Daoy (cell line): Measurements from ENCODE around the gene MORC2. TPM values are rescaled to one million over a fixed set of nuclear protein-coding genes. Genes with fewer than 3 reads are reported as not detected.

Experiments
- DNase-seq: peaks from one replicate; pipeline ENCODE4 v3.0.0-alpha.2; 2015; ENCODE audit warnings: low read depth
- total RNA-seq: library from RNA; depleted of rRNA; stranded (reverse); fragments of >200 nt; shearing (Covaris generic); gene quantifications from 2 replicates; pipeline ENCODE4 v1.2.3, GENCODE V29; 2014; rRNA removed

The MORC2 gene
- 12.6 and 13.4 TPM in 2 replicates for total RNA-seq

GRCh38 chr22:30968015-30968923, at the start of gene MORC2:
MORC2 (minus strand) TSS chr22:30968774; CDS start chr22:30967889, 885 bp downstream.
- peak; percentile 57 for DNase-seq

DNA sequence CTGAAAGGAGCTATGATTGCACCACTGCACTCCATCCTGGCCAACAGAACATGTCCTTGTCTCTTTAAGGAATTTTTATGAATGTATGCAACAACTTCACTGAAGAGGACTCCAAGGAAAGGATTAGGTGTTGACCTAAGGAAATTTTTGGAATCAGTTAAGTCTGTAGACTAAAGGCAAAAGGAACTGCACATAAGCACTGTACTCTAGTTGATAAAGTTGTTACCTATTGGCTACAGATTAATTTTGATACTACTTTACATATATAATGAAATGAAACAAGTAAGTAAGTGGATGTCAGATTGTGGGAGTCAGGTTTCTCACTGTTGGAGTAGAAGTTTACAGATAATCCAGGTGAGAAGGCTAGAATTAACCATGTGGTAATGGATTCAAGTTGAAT, 37.0 kb upstream of the MORC2 start:
- no peak for DNase-seq

DNA sequence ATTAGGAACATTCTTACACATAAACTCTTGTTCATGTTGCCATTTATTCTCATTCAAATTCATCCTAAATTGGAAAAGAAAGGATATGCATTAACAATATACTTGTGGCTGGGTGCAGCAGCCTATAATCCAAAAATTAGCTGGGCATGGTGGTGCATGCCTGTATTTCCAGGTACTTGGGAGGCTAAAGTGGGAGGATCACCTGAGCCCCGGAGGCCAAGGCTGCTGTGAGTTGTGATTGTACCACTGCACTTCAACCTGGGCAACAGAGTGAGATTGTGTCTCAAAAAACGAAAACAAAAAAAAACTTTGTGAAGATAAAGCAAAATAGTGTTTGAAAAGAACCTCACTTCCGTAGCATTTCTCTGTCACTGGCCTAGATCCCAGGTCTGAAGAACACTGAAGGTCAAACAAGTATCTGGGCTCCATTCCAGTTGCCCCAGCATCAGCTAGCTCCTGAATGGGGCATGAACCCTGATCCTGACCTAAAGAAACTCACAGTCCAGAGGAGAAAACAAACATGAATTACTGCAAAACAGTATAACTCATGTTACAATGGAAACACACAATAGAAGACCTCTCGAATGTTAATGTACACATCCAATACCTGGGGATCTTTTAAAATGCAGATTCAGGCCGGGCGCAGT, 32.7 kb upstream of the MORC2 start:
- DNase-seq: no peak

DNA sequence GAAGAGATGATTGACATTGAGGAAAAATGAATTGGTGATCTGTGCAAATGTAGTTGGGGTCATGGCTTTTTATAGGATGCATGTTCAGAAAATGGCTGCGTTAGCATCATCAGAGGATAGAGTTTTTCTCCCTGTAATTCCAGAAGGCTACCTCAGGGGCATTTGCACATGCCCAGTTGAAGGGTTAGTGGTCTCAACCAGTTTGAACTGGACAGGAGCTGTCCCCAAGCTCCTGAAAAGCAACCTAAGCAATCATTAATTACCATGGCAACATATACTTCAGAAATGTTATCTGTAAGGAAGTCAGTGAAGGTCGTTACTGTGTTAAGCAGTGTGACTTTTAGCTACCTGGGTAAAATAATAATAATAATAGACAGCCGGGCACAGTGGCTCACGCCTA, 29.8 kb upstream of the MORC2 start:
- DNase-seq: no peak

DNA sequence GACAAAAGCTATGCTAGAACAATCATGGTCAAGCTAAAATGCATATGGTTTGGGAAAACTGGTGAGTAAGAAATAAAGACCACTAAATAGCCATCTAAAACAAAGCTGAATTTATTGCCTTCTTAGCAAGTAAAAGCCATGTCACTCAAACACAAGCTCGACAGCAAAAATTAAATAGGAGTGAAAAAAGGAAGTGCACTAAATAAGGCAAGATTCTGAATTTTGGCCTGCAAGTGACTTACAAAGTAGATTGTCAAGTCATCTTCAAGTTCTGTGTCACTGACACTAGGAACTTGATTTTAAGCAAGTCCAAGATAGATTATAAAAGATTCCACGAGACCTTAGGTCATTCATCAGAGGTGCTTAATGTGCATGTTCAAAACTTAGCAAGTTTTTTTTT, 27.9 kb upstream of the MORC2 start:
- DNase-seq: no peak

DNA sequence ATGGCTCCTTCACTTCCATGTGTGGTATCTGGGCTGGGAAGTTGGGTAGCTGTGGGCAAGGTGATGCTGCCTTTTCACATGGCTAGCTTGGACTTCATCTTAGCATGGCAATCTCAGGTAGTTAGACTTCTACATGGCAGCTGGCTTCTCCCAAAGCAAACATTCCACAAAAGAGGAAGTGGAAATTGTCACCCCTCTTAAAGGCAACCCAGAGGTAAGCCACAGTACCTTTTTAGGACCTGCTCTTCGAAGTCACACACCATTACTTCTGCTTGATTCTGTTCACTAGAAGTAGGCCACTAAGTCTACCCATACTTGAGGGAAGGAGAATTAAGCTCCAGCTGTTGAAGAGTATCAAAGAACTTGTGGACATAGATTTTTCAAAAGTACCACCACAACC, 26.4 kb upstream of the MORC2 start:
- no peak for DNase-seq

DNA sequence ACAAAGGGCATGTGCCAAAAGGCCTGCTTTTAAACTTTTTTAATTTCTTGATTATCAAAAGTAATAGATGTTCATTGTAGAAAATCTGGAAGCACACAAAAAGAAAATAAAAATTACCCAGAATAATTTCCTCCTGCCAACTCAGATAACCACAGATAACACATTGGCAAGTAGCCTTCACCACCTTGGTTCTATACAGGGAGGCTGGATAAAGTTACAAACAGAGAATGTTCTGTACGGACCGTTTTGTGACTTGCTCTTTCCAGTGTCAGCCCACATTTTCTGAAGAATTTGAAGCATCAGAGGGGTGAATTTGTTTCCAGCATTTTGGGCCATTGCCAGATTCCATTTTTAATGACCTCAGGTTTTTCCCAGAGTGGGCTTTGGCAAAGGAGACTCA, 24.0 kb upstream of the MORC2 start:
- no peak for DNase-seq

GRCh38 chr22:30990690-30991089, 22.1 kb upstream of the MORC2 start:
- DNase-seq: no peak

- no peak for DNase-seq
Observed at GRCh38 chr22:30989474-30989873, 20.9 kb upstream of the MORC2 start.

GRCh38 chr22:30985561-30986208, 17.1 kb upstream of the MORC2 start:
- no peak for DNase-seq

GRCh38 chr22:30984317-30984716, 15.7 kb upstream of the MORC2 start:
- DNase-seq: no peak

DNA sequence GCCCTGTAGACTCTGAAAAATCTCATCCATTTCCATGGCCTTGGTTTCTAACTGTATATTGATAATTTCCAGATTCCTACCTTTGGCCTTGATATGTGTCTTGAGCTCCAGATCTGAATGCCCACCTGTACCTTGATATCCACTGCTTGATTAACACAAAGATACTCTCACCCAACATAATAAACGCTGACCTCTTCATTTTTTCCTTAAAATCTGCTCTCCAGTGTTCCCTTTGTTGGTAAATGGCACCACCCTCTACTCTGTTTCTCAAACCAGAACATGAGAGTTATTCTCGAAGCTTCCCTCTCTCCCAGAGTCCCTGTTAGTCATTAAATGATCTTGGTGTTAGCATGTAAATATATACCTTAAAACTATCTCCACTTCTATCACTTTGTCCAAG, 13.9 kb upstream of the MORC2 start:
- no peak for DNase-seq

DNA sequence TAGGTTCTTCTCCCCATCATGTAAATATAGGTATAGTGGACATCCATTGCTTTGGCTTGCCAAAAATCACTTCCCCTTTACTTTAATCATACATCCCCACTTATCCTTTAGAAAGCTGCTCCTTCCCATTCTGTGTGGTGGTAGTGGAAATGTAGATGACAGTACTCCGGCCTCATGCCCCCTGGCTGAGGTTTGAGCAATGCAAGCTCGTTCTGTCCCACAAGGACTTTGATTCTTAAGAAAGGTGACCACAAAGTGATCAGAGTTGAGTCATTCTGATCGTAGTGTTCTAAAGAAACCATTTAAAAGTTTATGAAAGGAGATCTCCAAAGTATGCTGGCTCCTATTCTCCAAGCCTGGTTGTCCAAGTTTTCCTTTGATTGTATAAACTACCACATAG, 11.4 kb upstream of the MORC2 start:
- DNase-seq: no peak

DNA sequence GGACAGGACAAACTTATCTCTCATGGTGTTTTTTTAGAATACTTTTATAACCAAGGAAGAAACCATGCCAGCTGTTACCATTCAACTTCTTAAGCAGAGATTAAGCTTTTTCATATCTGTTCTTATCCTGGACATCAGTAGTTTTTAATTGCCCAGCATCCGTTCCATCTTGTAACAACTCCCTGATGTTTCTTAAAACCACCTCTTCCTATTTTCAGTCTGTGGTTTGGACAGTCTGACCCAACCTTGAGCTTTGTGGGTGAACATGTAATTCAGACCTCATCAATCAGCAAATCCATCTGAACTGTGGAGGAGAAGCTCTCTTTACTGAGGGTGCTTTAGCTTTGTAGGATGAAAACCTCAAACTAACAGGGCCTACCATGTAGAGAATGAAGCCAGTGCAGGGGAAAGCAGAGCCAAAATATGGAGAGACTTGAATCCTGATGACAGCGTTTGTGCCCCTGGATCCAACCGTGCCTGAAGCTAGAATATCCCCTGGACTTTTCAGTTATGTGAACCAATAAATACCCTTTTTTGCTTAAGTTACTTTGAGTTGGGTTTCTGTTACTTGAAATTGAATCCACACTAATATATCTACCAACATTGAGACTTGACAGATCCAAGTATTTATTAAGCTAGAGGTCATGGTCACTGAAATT, 9.9 kb upstream of the MORC2 start:
- no peak for DNase-seq

DNA sequence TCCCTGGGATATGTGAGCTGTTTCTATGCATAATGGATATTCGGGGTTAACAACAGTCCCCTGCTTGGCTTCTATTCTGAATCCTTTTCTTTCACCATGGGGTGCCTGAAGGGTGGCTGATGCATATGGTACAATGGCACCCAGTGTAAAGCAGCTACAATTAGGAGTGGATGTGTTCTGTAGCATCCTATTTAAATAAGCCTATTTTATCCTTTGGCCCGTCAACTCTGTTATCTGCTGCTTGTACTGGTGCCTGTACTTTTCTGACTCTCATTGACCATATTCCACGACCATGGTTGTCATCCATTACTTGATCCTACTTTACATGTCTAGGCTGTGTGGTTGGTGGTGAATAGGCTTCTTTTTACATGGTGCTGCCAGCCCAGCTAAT, 1.8 kb upstream of the MORC2 start:
- DNase-seq: no peak

DNA sequence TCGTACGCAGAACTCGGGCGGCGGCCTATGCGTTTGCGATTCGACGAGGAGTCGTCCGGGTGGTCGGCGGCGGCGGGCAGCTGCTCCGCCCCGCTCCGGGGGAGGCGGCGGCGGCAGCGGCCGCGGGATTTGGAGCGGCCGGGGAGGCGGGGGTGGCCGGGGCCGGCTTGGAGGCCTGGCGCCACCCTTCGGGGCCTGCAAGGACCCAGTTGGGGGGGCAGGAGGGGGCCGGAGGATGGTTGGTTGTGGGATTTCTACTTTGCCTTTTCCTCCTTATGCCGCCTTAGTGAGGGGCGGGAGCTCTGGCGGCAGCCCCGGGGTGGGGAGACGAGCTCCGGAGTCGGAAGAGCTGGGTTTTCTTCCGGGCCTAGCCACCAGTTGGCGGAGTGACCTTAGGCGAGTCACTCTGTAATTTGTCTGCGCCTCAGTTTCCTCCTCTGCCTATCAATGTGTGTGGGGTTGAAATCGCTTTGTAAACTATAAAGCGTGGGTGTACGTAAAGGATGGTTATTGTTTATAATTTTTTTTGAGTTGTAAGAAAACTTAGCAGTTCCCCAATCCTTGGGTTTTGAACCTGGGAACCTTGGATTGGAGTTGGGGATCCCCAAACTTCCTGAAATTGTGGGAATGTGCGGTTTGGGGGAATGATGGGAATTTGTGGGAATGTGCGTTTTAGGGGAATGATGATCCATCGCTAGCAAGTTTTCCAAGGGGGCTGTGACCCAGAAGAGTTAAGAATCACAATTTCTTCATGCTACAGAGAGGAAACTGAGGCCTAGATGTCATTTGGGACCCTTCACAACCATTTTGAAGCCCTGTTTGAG, 1.2 kb upstream of the MORC2 start:
- peak; percentile 30 for DNase-seq

DNA sequence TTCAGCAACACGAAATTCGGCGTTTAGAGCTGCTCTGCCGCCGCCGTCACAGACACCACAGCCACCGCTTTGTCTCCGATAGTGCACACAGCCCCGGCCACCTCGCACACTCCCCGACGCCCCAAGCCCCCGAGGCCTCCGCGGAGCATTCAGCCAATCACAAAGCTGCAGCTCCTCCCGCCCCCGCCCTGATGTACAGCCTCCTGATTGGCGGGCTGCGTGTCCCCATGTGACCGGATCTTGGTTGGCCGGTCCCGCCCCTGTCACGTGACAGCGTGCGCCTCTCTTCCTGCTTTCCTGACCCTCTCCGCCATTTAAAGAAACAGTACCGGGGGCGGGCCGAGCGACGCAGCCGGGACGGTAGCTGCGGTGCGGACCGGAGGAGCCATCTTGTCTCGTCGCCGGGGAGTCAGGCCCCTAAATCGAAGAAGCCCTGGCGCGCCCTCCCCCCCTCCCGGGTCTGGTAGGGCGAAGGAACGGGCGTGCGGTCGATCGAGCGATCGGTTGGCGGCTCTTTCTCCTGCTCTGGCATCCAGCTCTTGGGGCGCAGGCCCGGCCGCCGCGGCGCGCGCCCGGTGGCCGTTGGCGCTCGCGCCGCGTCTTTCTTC, 454 bp upstream of the MORC2 start, which contains the start of gene TUG1:
Gene TUG1 (plus strand): TSS at position 342 of the 608 bp plus-strand sequence.
- peak; percentile 99 for DNase-seq

DNA sequence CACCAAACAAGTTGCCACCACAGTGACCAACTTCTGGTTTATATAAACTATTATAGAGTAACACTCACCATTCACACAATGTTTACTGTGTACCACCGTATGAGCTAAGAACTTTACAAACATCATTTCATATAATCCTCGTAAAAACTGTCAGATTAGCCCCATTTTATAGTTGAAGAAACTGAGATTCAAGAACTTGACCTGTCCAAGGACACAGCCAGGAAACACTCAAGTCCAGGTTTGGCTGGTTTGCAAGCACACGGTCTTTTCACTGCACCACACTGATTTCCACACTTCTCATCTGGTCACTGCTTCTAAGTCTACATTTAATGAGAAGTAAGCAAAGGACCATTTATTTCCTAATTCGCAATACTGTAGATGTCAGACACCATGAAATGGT, 3.7 kb downstream of the MORC2 start:
- DNase-seq: no peak

GRCh38 chr22:30955153-30955552, 13.4 kb downstream of the MORC2 start:
- no peak for DNase-seq

GRCh38 chr22:30953206-30953605, 15.4 kb downstream of the MORC2 start:
- no peak for DNase-seq
